Body of pancreas (tissue), 4 donors: ENCODE results near the gene OGFOD2.

Source experiments
- CTCF ChIP-seq, 7 experiments: fragments of 450-650 bp in 4 of 7; fragments of 200-600 bp in 3 of 7; sonication (generic) in 3 of 7; IDR thresholded peaks; one replicate each; pipeline ENCODE4 v1.5.1; 2016 to 2019; ENCODE audit warnings: antibody characterized with exemption in 7 of 7
- POLR2A ChIP-seq, 3 donors: fragments of 450-650 bp; IDR thresholded peaks; one replicate each; pipeline ENCODE4 v1.6.1; 2016; ENCODE audit warnings: antibody characterized with exemption in 3 of 3, mild to moderate bottlenecking in 2 of 3

DNA sequence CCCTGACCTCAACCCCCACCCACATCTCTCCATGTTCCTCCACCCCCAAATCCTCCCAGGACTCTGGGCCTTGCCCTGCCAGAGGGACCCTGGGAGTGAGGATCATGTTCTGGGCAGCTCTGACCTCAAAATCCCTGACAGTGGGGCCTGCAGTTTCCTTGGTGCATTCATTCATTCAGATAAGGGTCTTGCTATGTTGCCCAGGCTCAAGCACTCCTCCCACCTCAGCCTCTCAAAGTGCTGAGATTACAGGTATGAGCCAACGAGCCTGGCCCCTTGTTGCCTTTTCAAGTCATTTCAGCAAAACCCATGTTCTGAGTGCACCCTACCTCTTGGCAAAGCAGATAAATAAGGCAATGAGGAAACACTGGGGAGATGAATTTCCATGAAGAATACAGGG is 35.1 kb downstream of the OGFOD2 start:
- TF ChIP-seq CTCF (IDR thresholded peaks at IDR 0.05) (no peak), POLR2A (IDR thresholded peaks at IDR 0.05) (no peak)
